ENCODE measurements around the gene RNASE4.

- TF ChIP-seq POLR2A (IDR thresholded peaks at IDR 0.05; ENCODE audit: low read depth, low read length) (no peak), CTCF (IDR thresholded peaks at IDR 0.05; ENCODE audit: extremely low read depth in 1 of 2, insufficient read depth in 1 of 2, low read depth in 1 of 2, low read length in 2 of 2) (no peak), EZH2 (IDR thresholded peaks at IDR 0.05; ENCODE audit: borderline replicate concordance, low read depth, low read length, severe bottlenecking) (no peak), POLR2AphosphoS5 (IDR thresholded peaks at IDR 0.05; ENCODE audit: insufficient read depth, low read depth, low read length) (no peak), MYC (IDR thresholded peaks at IDR 0.05; ENCODE audit: low read depth, low read length) (no peak), MAX (IDR thresholded peaks at IDR 0.05; ENCODE audit: insufficient read depth, insufficient read length) (no peak)
These were observed 3.5 kb upstream of the RNASE4 start for GRCh38 chr14:20680843-20681347.
